Neural cell (in vitro differentiated cells): ENCODE data around the gene ADAMTS18. TPM values are rescaled to one million over a fixed set of nuclear protein-coding genes. Genes with fewer than 3 reads are reported as not detected.

ENCODE experiments used
- H2AFZ ChIP-seq: fragments of 200-600, 300-800 bp; sonication (generic), shearing (Covaris generic); 2 replicates; pipeline ENCODE4 v1.6.0; 2014; ENCODE audit warnings: low read depth, mild to moderate bottlenecking, antibody characterized with exemption, low read length, moderate library complexity
- H3F3A ChIP-seq: fragments of 200-600 bp; shearing (Covaris generic); 2 replicates; pipeline ENCODE4 v1.6.1; 2016; ENCODE audit warnings: mild to moderate bottlenecking, moderate library complexity, mixed read lengths, antibody characterized with exemption, low read length; ENCODE audit not compliant: insufficient read depth, poor library complexity, severe bottlenecking
- H3K27ac ChIP-seq: fragments of 200-600, 300-800 bp; sonication (generic), shearing (Covaris generic); 2 replicates; pipeline ENCODE4 v1.5.1; 2014; ENCODE audit warnings: mild to moderate bottlenecking, low read length, moderate library complexity
- H3K27me3 ChIP-seq: fragments of 300-800, 200-600 bp; sonication (generic), shearing (Covaris generic); 2 replicates; pipeline ENCODE4 v1.6.0; 2014; ENCODE audit warnings: mild to moderate bottlenecking, low read depth, low read length, moderate library complexity; ENCODE audit not compliant: insufficient read depth
- H3K36me3 ChIP-seq: fragments of 300-800, 200-600 bp; sonication (generic), shearing (Covaris generic); 2 replicates; pipeline ENCODE4 v1.5.1; 2014; ENCODE audit warnings: mild to moderate bottlenecking, antibody characterized with exemption, low read length, moderate library complexity; ENCODE audit not compliant: insufficient read depth
- H3K4me2 ChIP-seq: fragments of 300-800, 200-600 bp; sonication (generic), shearing (Covaris generic); 2 replicates; pipeline ENCODE4 v1.6.0; 2014; ENCODE audit warnings: mild to moderate bottlenecking, low read length
- H3K4me3 ChIP-seq: fragments of 300-800, 200-600 bp; sonication (generic), shearing (Covaris generic); 2 replicates; pipeline ENCODE4 v1.5.1; 2014; ENCODE audit warnings: mild to moderate bottlenecking, low read length, moderate library complexity
- H3K79me2 ChIP-seq: fragments of 200-600 bp; shearing (Covaris generic); replicated peaks from 2 replicates; pipeline ENCODE4 v1.6.0; 2014; ENCODE audit warnings: mild to moderate bottlenecking, low read length, moderate library complexity; ENCODE audit not compliant: insufficient read depth
- H3K9ac ChIP-seq: fragments of 300-800, 200-600 bp; sonication (generic), shearing (Covaris generic); 2 replicates; pipeline ENCODE4 v1.6.1; 2016; ENCODE audit warnings: mild to moderate bottlenecking, low read length, mixed read lengths
- H3K9me2 ChIP-seq: fragments of 200-600 bp; shearing (Covaris generic); 2 replicates; pipeline ENCODE4 v1.6.1; 2016; ENCODE audit warnings: mild to moderate bottlenecking, low read length, mixed read lengths; ENCODE audit not compliant: insufficient read depth
- H3K9me3 ChIP-seq: fragments of 200-600, 300-800 bp; sonication (generic), shearing (Covaris generic); 2 replicates; pipeline ENCODE4 v1.6.1; 2016; ENCODE audit warnings: mild to moderate bottlenecking, mixed run types, low read length, moderate library complexity, mixed read lengths
- H4K20me1 ChIP-seq: fragments of 200-600 bp; shearing (Covaris generic); 2 replicates; pipeline ENCODE4 v1.6.1; 2016; ENCODE audit warnings: mild to moderate bottlenecking, mixed run types; ENCODE audit not compliant: insufficient read depth
- CTCF ChIP-seq: fragments of 450-650 bp; IDR thresholded peaks from 2 replicates; pipeline ENCODE4 v1.5.1; 2014; ENCODE audit warnings: antibody characterized with exemption, mild to moderate bottlenecking, moderate library complexity; ENCODE audit not compliant: poor library complexity, severe bottlenecking
- EP300 ChIP-seq: fragments of 450-650 bp; conservative IDR thresholded peaks from 2 replicates; pipeline ENCODE4 v1.6.1; 2014; ENCODE audit warnings: antibody characterized with exemption, mild to moderate bottlenecking, moderate library complexity; ENCODE audit not compliant: poor library complexity, severe bottlenecking
- EZH2 ChIP-seq: fragments of 200-600, 300-800 bp; shearing (Covaris generic), sonication (generic); IDR thresholded peaks from 2 replicates; pipeline ENCODE4 v1.6.1; 2014; ENCODE audit warnings: antibody characterized with exemption, low read length, borderline replicate concordance, mild to moderate bottlenecking; ENCODE audit not compliant: insufficient read depth, poor library complexity, severe bottlenecking
- MXI1 ChIP-seq: fragments of 450-650 bp; conservative IDR thresholded peaks from 2 replicates; pipeline ENCODE4 v1.6.1; 2014; ENCODE audit warnings: antibody characterized with exemption, mild to moderate bottlenecking; ENCODE audit not compliant: poor library complexity, severe bottlenecking
- POLR2AphosphoS5 ChIP-seq: IDR thresholded peaks from 2 replicates; pipeline ENCODE4 v1.6.1; 2012
- RAD21 ChIP-seq: fragments of 450-650 bp; conservative IDR thresholded peaks from 2 replicates; pipeline ENCODE4 v1.6.1; 2014; ENCODE audit warnings: antibody characterized with exemption, mild to moderate bottlenecking, moderate library complexity
- REST ChIP-seq: IDR thresholded peaks from 2 replicates; pipeline ENCODE4 v1.6.1; 2012; ENCODE audit warnings: borderline replicate concordance
- SMC3 ChIP-seq: fragments of 450-650 bp; conservative IDR thresholded peaks from 2 replicates; pipeline ENCODE4 v1.6.1; 2014; ENCODE audit warnings: antibody characterized with exemption, mild to moderate bottlenecking, moderate library complexity; ENCODE audit not compliant: poor library complexity
- TAF1 ChIP-seq: IDR thresholded peaks from 2 replicates; pipeline ENCODE4 v1.6.1; 2012; ENCODE audit warnings: low read depth
- polyA plus RNA-seq: library from polyadenylated mRNA; depleted of rRNA; stranded (reverse); fragments of >200 nt; gene quantifications from 2 replicates; pipeline ENCODE4 v1.2.3, GENCODE V29; 2014

The ADAMTS18 gene
- polyA plus RNA-seq, 1 donor from 2014 or later: 1.3 TPM

GRCh38 chr16:77434022-77434529 is 758 bp downstream of the ADAMTS18 start:
- no peaks in the 10 kb centered on the region for H3K9me2 ChIP-seq
- H2AFZ ChIP-seq: no peak overlapping the region
- peak overlapping the region; percentile 75 for H3K4me3 ChIP-seq
- H3F3A ChIP-seq: no peaks in the 10 kb centered on the region
- TF ChIP-seq CTCF: no peak
- TF ChIP-seq POLR2AphosphoS5: no peak
- no peak for TF ChIP-seq EZH2
- no peak for TF ChIP-seq TAF1
- TF ChIP-seq SMC3: no peak
- H4K20me1 ChIP-seq: no peaks in the 10 kb centered on the region
- H3K36me3 ChIP-seq: no peaks in the 10 kb centered on the region
- H3K27ac ChIP-seq: no peak overlapping the region
- H3K4me2 ChIP-seq: peak overlapping the region; percentile 60
- no peaks in the 10 kb centered on the region for H3K79me2 ChIP-seq
- no peaks in the 10 kb centered on the region for H3K9me3 ChIP-seq
- H3K9ac ChIP-seq: peak overlapping the region; percentile 52
- peaks cover 63% of the 10 kb centered on the region for H3K27me3 ChIP-seq

GRCh38 chr16:77433146-77433545 is 1.7 kb downstream of the ADAMTS18 start:
- Histone ChIP-seq H3F3A (no peaks in the 10 kb centered on the region), H3K9me2 (no peaks in the 10 kb centered on the region), H3K4me2 (no peak overlapping the region), H3K4me3 (no peak overlapping the region), H3K9me3 (no peaks in the 10 kb centered on the region), H3K27ac (no peak overlapping the region), H3K79me2 (no peaks in the 10 kb centered on the region), H4K20me1 (no peaks in the 10 kb centered on the region), H3K36me3 (no peaks in the 10 kb centered on the region), H3K27me3 (peaks cover 63% of the 10 kb centered on the region), H3K9ac (no peak overlapping the region), H2AFZ (no peak overlapping the region)
- TF ChIP-seq CTCF: no peak
- no peak for TF ChIP-seq RAD21
- no peak for TF ChIP-seq TAF1
- TF ChIP-seq REST: no peak
- no peak for TF ChIP-seq SMC3
- TF ChIP-seq EP300: no peak
- TF ChIP-seq MXI1: no peak
- no peak for TF ChIP-seq EZH2
- no peak for TF ChIP-seq POLR2AphosphoS5
